ENCODE measurements around the gene SLC31A1.
"Not testable (repeated sequence)": the region's sequence is repeated elsewhere in the genome, so short reads cannot be mapped to it uniquely, and the experiment has no call there.

The SLC31A1 gene

DNA sequence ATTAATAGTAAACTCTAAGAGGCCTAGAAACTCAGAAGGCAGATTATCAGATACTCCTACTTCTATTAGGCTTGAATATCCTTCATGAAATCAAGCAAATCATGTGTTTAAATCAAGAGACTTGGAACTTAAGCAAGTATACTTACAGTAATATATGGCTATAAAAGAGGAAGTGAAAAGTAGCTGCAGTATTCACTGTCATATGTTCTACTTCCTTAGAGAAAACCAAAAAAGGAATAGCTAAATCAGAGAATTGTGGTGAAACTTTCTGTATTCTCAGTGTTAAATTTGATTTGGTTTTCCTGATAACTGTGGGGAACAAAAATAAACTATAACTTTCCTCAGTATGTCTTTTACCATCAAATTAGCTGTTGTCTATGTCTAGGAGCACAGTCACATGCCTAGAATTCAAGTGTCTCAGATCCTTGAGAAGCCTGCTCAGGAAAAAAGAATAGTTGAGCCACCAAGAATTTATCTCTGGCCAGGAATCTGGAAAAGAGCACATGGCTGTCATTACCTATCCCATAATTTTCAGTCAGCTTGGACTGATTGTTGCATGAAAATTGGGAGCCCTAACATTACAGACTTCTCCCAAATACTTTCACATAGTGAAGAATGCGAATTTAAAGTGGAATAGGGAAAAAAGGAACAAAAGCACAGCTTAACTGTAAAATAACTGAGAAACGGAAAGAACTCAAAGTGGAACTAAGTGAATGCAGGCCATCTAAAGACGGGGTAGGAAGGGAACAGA, 2.0 kb upstream of the SLC31A1 start:
- DNase-seq (ENCODE audit: low read depth): no peak
- peak overlapping the region; percentile 68 for H3K4me3 ChIP-seq (ENCODE audit: low read depth, low read length)

GRCh38 chr9:113219969-113220368, 1.4 kb upstream of the SLC31A1 start:
- no peak for DNase-seq (ENCODE audit: low read depth)

DNA sequence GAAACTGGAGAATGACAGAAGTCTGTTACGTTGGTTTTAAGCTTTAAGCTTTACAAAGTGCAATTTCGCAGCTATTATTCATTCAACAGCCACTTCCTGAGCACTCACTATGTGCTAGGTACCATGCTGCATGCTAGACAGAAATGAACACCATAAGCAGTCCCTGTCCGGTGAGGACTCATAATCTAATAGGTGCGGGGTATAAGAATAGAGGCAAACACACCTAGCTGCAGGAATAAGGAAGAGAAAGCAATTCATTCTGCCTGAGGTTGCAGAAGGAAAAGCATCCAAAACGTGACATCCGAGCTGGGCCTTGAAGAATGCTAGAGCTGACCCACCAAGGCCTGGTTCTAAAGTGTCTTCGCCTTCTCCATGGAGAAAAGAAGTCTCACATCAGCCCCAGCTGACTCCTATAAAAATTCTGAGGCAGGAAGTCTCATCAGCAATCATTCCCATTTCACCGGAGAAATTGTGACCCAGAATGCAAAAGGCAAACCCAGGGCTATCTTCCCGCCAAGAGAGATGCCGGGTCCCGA, 809 bp upstream of the SLC31A1 start:
- peak overlapping the region; percentile 68 for H3K4me3 ChIP-seq (ENCODE audit: low read depth, low read length)
- DNase-seq (ENCODE audit: low read depth): no peak

More at GRCh38 chr9:113219969-113220368, 1.4 kb upstream of the SLC31A1 start:
- peak overlapping the region; percentile 68 for H3K4me3 ChIP-seq (ENCODE audit: low read depth, low read length)

DNA sequence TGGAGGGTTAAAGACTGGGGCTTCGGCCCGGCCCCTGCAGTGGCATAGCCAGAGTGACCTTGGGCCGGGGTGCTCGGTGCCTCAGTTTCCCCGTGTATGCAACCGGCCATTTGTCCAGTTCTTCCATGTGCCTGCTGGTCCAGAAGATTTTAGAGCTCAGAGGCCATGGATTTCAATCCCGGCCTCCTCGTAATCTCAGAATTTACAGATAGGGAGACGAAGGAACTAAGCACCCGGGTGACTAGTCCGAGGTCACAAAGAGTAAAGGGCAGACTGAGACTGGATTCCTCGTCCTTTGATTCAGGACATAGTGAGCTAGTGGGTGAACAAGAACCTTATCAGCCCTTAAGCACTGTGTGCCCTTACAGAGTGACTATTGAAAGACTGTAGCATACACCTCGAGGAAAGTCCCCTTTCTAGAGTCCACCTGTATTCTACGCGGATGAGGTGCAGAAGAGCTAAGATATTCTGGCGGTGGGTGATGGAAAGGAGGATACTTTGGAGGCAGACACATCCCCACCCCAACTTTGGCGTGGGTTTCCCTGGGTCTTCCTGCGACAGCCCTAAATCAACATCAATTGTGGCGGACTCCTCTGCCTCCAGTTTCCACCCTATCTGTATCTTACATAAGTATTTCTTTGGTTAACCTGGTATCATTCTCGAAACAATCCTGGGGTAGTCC, 597 bp downstream of the SLC31A1 start:
- peak overlapping the region; percentile 68 for H3K4me3 ChIP-seq (ENCODE audit: low read depth, low read length)
- DNase-seq (ENCODE audit: low read depth): no peak

GRCh38 chr9:113222482-113222841, 1.1 kb downstream of the SLC31A1 start:
- peak overlapping the region; percentile 68 for H3K4me3 ChIP-seq (ENCODE audit: low read depth, low read length)
- DNase-seq (ENCODE audit: low read depth): no peak

GRCh38 chr9:113223963-113224362, 2.6 kb downstream of the SLC31A1 start:
- DNase-seq (ENCODE audit: low read depth): no peak
- H3K4me3 ChIP-seq (ENCODE audit: low read depth, low read length): no peak overlapping the region

GRCh38 chr9:113227436-113227835, 6.1 kb downstream of the SLC31A1 start:
- no peak overlapping the region for H3K4me3 ChIP-seq (ENCODE audit: low read depth, low read length)
- no peak for DNase-seq (ENCODE audit: low read depth)

DNA sequence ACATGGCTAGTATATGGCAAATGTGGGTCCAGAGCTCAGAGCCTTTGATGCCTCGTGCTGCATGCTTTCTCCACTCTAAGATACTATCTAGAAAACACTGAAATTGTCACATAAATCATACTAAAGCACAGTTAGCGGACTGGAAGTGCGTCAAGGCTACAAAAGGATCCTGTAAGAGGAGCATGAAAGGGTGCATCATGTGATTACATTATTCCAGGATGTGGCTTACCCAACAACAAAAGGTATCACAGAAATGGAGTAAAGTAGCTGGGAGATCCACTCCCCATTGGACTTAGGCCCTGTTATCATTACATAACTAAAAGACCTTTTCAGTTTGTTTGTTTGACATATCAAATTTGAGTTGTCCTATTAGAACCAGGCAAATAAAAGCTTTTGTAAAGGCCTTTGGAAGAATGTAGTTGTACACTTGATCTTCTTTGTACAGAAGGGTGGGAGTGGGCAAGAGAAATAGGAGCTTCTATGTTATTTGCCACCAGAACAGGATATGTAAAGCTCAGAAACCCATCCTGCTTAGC, 6.9 kb downstream of the SLC31A1 start:
- H3K4me3 ChIP-seq (ENCODE audit: low read depth, low read length): no peak overlapping the region
- no peak for DNase-seq (ENCODE audit: low read depth)

- H3K4me3 ChIP-seq (ENCODE audit: low read depth, low read length): no peak overlapping the region
- DNase-seq (ENCODE audit: low read depth): no peak
Measured at GRCh38 chr9:113231701-113232100, 10.4 kb downstream of the SLC31A1 start.

GRCh38 chr9:113235701-113236255, 14.4 kb downstream of the SLC31A1 start:
- DNase-seq (ENCODE audit: low read depth): not testable (repeated sequence)

GRCh38 chr9:113237026-113237425, 15.7 kb downstream of the SLC31A1 start:
- DNase-seq (ENCODE audit: low read depth): no peak
- H3K4me3 ChIP-seq (ENCODE audit: low read depth, low read length): no peak overlapping the region

More at GRCh38 chr9:113235701-113236255, 14.4 kb downstream of the SLC31A1 start:
- H3K4me3 ChIP-seq (ENCODE audit: low read depth, low read length): not testable (repeated sequence)

GRCh38 chr9:113238202-113238858, 17.0 kb downstream of the SLC31A1 start:
- no peak for DNase-seq (ENCODE audit: low read depth)
- H3K4me3 ChIP-seq (ENCODE audit: low read depth, low read length): no peak overlapping the region

DNA sequence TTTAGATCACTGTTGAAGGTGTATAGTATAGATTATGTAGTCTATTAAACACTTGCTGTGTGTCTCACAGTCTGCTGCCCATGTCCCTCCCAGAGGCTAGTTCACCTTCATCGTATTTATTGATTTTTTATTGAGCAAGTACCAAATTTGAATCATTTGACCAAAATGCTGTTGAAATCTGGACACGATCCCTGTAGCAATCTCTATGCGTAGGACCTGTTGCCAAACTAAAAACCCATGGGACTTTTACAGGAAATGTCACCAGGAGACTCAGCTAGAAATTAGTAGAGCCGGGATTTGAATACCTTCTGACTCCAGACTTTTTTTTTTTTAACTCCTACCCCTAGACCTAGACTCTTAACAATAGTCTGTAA, 17.5 kb downstream of the SLC31A1 start:
- no peak overlapping the region for H3K4me3 ChIP-seq (ENCODE audit: low read depth, low read length)
- no peak for DNase-seq (ENCODE audit: low read depth)

GRCh38 chr9:113241161-113241560, 19.8 kb downstream of the SLC31A1 start:
- H3K4me3 ChIP-seq (ENCODE audit: low read depth, low read length): no peak overlapping the region
- DNase-seq (ENCODE audit: low read depth): no peak

GRCh38 chr9:113244556-113244955, 23.2 kb downstream of the SLC31A1 start:
- H3K4me3 ChIP-seq (ENCODE audit: low read depth, low read length): no peak overlapping the region
- no peak for DNase-seq (ENCODE audit: low read depth)

DNA sequence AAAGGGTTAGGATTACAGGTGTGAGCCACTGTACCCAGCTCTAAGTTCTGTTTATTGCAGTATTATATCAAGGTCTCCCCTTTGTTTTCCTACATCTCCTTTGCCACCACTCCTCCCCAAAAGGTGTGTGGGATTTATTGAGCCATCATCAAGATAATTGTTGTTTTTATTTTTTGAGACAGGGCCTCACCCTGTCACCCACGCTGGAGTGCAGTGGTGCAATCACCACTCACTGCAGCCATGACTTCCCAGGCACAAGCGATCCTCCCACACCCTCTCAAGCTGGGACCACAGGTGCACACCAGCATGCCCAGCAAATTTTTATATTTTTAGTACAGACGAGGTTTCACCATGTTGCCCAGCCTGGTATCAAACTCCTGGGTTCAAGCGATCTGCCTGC, 24.6 kb downstream of the SLC31A1 start:
- no peak overlapping the region for H3K4me3 ChIP-seq (ENCODE audit: low read depth, low read length)
- DNase-seq (ENCODE audit: low read depth): no peak

DNA sequence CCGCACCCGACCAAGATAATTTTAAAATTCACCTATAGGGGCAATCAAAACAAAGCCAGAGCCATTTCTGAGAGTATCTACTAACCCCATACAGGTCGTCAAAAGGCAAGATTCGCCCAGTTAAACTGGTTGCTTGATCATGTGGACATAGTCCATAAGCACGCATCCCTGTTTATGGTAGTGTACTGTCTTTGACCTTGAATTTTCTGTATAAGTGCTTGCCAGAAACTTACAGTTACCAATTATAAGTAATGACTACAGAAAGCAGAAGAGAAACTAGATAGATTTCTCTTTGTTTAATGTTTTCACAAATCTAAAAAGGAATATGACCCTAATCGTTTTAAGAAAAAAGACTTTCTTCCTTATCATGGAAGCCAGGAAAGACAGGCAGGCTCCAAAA, 25.6 kb downstream of the SLC31A1 start:
- no peak overlapping the region for H3K4me3 ChIP-seq (ENCODE audit: low read depth, low read length)
- no peak for DNase-seq (ENCODE audit: low read depth)

GRCh38 chr9:113247640-113248039, 26.3 kb downstream of the SLC31A1 start:
- H3K4me3 ChIP-seq (ENCODE audit: low read depth, low read length): no peak overlapping the region
- no peak for DNase-seq (ENCODE audit: low read depth)

GRCh38 chr9:113249661-113250060, 28.3 kb downstream of the SLC31A1 start:
- DNase-seq (ENCODE audit: low read depth); H3K4me3 ChIP-seq (ENCODE audit: low read depth, low read length): not testable (repeated sequence)

DNA sequence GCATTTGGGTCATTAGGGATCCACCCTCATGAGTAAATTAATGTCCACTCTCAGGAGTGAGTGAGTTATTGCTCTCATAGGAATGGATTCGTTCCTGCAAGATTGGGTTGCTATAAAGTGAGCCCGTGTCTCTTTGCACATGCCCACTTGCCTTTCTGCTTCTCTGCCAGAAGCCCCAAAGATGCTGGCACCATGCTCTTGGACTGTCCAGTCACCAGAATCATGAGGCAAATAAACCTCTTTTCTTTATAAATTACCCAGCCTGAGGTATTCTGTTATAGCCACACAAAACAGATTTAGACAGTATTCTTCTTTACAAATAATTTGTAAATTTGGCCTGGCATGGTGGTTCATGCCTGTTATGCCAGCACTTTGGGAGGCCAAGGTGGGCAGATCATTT, 29.5 kb downstream of the SLC31A1 start:
- DNase-seq (ENCODE audit: low read depth): no peak
- no peak overlapping the region for H3K4me3 ChIP-seq (ENCODE audit: low read depth, low read length)
